ENCODE measurements around the gene ATG16L2.

ATG16L2 gene

GRCh38 chr11:72770799-72771198 is 43.4 kb upstream of the ATG16L2 start:
- no peak for TF ChIP-seq CTCF (IDR thresholded peaks at IDR 0.05; ENCODE audit: low read depth, low read length)
- no peak overlapping the region for H3K4me3 ChIP-seq (ENCODE audit: low read depth, low read length)

- H3K4me3 ChIP-seq (ENCODE audit: low read depth, low read length), result no peak overlapping the region
- no peak for TF ChIP-seq CTCF (IDR thresholded peaks at IDR 0.05; ENCODE audit: low read depth, low read length)
Measured at GRCh38 chr11:72771507-72771906, 42.7 kb upstream of the ATG16L2 start.

GRCh38 chr11:72772059-72772458 is 42.2 kb upstream of the ATG16L2 start:
- no peak overlapping the region for H3K4me3 ChIP-seq (ENCODE audit: low read depth, low read length)
- no peak for TF ChIP-seq CTCF (IDR thresholded peaks at IDR 0.05; ENCODE audit: low read depth, low read length)

- TF ChIP-seq CTCF (IDR thresholded peaks at IDR 0.05; ENCODE audit: low read depth, low read length), result no peak
- no peak overlapping the region for H3K4me3 ChIP-seq (ENCODE audit: low read depth, low read length)
Measured at GRCh38 chr11:72773291-72773690, 40.9 kb upstream of the ATG16L2 start.

- H3K4me3 ChIP-seq (ENCODE audit: low read depth, low read length), result no peak overlapping the region
- no peak for TF ChIP-seq CTCF (IDR thresholded peaks at IDR 0.05; ENCODE audit: low read depth, low read length)
Measured at GRCh38 chr11:72773696-72774095, 40.5 kb upstream of the ATG16L2 start.

- no peak for TF ChIP-seq CTCF (IDR thresholded peaks at IDR 0.05; ENCODE audit: low read depth, low read length)
- no peak overlapping the region for H3K4me3 ChIP-seq (ENCODE audit: low read depth, low read length)
Measured at GRCh38 chr11:72774499-72774898, 39.7 kb upstream of the ATG16L2 start.

- no peak for TF ChIP-seq CTCF (IDR thresholded peaks at IDR 0.05; ENCODE audit: low read depth, low read length)
- no peak overlapping the region for H3K4me3 ChIP-seq (ENCODE audit: low read depth, low read length)
Measured at GRCh38 chr11:72775288-72776110, 38.7 kb upstream of the ATG16L2 start.
